Progenitor cell of endocrine pancreas (in vitro differentiated cells): ENCODE data around the gene NT5M. TPM values are rescaled to one million over a fixed set of nuclear protein-coding genes. Genes with fewer than 3 reads are reported as not detected.
A peak's percentile ranks its signal among the peaks of the same experiment; 100 is the strongest.
"Not testable (repeated sequence)": the region's sequence is repeated elsewhere in the genome, so short reads cannot be mapped to it uniquely, and the experiment has no call there.

Source experiments
- DNase-seq: peaks from one replicate; pipeline ENCODE4 v3.0.0; 2021; ENCODE audit warnings: low spot score; ENCODE audit not compliant: unreplicated experiment
- H3K27ac Mint-ChIP-seq: 2 replicates; pipeline ENCODE4 v1.8.0; 2021; ENCODE audit warnings: mild to moderate bottlenecking, moderate library complexity, mixed read lengths
- H3K27me3 Mint-ChIP-seq: 2 replicates; pipeline ENCODE4 v1.8.0; 2021; ENCODE audit warnings: mixed read lengths
- H3K36me3 Mint-ChIP-seq: 2 replicates; pipeline ENCODE4 v1.8.0; 2022; ENCODE audit warnings: mixed read lengths; ENCODE audit not compliant: insufficient read depth
- H3K4me1 Mint-ChIP-seq: 2 replicates; pipeline ENCODE4 v1.8.0; 2021; ENCODE audit warnings: low read depth, mixed read lengths
- H3K4me3 Mint-ChIP-seq: 2 replicates; pipeline ENCODE4 v1.8.0; 2021; ENCODE audit warnings: low read depth, mild to moderate bottlenecking, moderate library complexity, mixed read lengths
- H3K9me3 Mint-ChIP-seq: 2 replicates; pipeline ENCODE4 v1.8.0; 2021; ENCODE audit warnings: low read depth, mixed read lengths
- CTCF ChIP-seq: fragments of 200-600 bp; sonication (generic); IDR thresholded peaks from one replicate; pipeline ENCODE4 v1.5.0; 2021; ENCODE audit warnings: antibody characterized with exemption, mild to moderate bottlenecking; ENCODE audit not compliant: unreplicated experiment
- total RNA-seq: library from RNA; stranded (reverse); gene quantifications from 2 replicates; pipeline ENCODE4 v1.2.1, GENCODE V29; 2021

The NT5M gene
- total RNA-seq, 1 donor from 2014 or later: 2.4 TPM

- Mint-ChIP-seq H3K27ac (no peak overlapping the region), H3K4me1 (no peaks in the 10 kb centered on the region), H3K27me3 (no peaks in the 10 kb centered on the region), H3K36me3 (no peaks in the 10 kb centered on the region), H3K9me3 (no peaks in the 10 kb centered on the region), H3K4me3 (no peak overlapping the region)
- no peak for TF ChIP-seq CTCF
- DNase-seq: no peak
Observed at GRCh38 chr17:17297217-17297616, 6.0 kb upstream of the NT5M start.

- Mint-ChIP-seq H3K27me3 (no peaks in the 10 kb centered on the region), H3K4me1 (peaks cover 2% of the 10 kb centered on the region)
- TF ChIP-seq CTCF: no peak
Observed at GRCh38 chr17:17298108-17298507, 5.1 kb upstream of the NT5M start.

DNA sequence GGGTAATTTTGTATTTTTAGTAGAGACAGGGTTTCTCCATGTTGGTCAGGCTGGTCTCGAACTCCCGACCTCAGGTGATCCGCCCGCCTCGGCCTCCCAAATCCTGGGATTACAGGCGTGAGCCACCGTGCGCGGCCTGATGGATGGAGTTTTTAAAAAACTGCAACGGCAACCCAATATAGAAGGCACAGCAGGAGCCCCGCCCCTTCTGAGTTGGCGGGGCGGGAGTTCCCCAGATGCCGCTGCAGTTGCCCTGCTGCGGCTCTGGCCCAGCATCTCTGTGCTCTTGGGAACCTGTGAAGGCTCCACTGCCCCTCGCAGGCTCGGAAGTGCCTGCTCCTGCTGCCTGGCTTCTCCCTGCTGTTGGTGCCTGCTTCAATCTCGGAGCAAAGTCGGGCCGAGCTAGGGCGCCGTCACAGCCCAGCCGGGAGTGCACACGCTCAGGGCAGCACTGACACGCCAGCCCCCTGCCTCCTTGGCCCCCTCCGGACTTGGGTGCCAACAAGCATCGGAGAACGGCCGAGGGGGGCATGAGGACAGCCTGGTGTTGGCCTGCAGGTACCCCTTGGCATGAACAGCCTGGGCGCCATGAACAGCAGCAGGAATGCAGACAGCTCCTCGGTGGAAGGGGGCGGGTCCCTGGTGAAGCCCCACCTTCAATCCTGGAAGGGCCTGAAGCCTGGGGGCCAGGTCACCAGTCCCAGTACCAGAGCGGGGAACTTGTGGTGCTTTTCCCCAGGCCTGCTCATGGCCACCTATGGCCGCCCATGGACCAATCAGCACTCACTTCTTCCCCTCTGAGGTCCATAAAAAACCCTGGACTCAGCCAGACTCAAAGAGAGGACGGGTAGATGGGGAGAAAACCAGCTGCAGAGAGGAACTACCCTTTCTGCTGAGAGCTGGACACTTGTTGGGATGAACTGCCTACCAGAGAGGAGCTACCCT lies 2.3 kb upstream of the NT5M start:
- no peaks in the 10 kb centered on the region for H3K9me3 Mint-ChIP-seq
- peak overlapping the region; percentile 62 for H3K4me3 Mint-ChIP-seq
- H3K36me3 Mint-ChIP-seq: no peaks in the 10 kb centered on the region
- peak; percentile 51 for DNase-seq
- peaks cover 2% of the 10 kb centered on the region for H3K4me1 Mint-ChIP-seq
- H3K27ac Mint-ChIP-seq: peak overlapping the region; percentile 56
- H3K27me3 Mint-ChIP-seq: peaks cover 18% of the 10 kb centered on the region
- no peak for TF ChIP-seq CTCF

More at GRCh38 chr17:17298108-17298507, 5.1 kb upstream of the NT5M start:
- no peaks in the 10 kb centered on the region for H3K9me3 Mint-ChIP-seq
- DNase-seq: no peak
- H3K36me3 Mint-ChIP-seq: no peaks in the 10 kb centered on the region
- H3K4me3 Mint-ChIP-seq: no peak overlapping the region
- no peak overlapping the region for H3K27ac Mint-ChIP-seq

DNA sequence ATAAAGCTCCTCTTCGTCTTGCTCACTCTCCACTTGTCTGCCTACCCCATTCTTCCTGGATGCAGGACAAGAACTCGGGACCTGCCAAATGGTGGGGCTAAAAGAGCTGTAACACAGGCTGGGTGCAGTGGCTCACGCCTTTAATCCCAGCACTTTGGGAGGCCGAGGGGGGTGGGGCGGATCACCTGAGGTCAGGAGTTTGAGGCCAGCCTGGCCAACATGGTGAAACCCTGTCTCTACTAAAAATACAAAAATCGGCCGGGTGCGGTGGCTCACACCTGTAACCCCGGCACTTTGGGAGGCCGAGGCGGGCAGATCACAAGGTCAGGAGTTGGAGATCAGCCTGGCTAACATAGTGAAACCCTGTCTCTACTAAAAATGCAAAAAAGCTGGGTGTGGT lies 1.5 kb upstream of the NT5M start:
- not testable (repeated sequence) for H3K9me3 Mint-ChIP-seq, H3K4me1 Mint-ChIP-seq, DNase-seq, H3K36me3 Mint-ChIP-seq
- H3K4me3 Mint-ChIP-seq: peak overlapping the region; percentile 62
- peaks cover 23% of the 10 kb centered on the region for H3K27me3 Mint-ChIP-seq
- H3K27ac Mint-ChIP-seq: peak overlapping the region; percentile 56

DNA sequence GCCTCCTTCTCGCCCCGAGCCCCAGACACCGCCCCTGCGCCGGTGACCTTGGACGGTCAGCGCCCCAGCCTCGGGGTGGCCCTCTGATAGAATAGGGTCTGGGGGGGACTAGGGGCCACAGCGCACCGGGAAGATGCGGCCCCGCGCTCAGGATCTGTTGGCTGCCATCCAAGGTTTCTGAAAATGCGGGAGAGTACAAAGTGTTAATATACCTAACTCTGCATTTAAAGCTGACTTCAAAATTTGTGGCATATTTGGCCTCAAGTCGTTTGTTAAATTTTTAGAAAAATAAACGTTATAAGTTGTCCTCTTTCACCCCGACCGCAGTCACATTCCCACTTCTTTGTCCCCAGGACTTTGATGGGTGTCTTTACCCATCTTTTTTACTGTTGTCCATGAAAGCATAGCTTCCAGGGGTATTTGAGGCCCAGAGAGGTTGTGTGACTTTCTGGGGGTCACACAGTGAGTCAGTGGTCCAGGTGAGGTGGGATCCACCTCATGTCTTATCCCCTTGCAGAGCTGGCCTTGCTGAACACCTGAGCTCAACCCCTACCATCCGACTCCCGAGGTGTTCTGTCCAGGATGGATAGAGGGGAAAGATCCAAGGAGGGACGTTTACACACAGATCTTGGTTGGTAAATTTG lies 796 bp downstream of the NT5M start:
- Mint-ChIP-seq H3K36me3 (no peaks in the 10 kb centered on the region), H3K9me3 (no peaks in the 10 kb centered on the region), H3K27ac (peak overlapping the region; percentile 42), H3K4me3 (peak overlapping the region; percentile 69), H3K4me1 (peaks cover 2% of the 10 kb centered on the region), H3K27me3 (peaks cover 24% of the 10 kb centered on the region)
- no peak for TF ChIP-seq CTCF
- no peak for DNase-seq
